Body of pancreas (tissue), 4 donors: ENCODE results near the gene SH2D4B.

ENCODE experiments used
- CTCF ChIP-seq, 7 experiments: fragments of 450-650 bp in 4 of 7; fragments of 200-600 bp in 3 of 7; sonication (generic) in 3 of 7; IDR thresholded peaks; one replicate each; pipeline ENCODE4 v1.5.1; 2016 to 2019; ENCODE audit warnings: antibody characterized with exemption in 7 of 7
- POLR2A ChIP-seq, 3 donors: fragments of 450-650 bp; IDR thresholded peaks; one replicate each; pipeline ENCODE4 v1.6.1; 2016; ENCODE audit warnings: antibody characterized with exemption in 3 of 3, mild to moderate bottlenecking in 2 of 3

- TF ChIP-seq CTCF (IDR thresholded peaks at IDR 0.05) (no peak), POLR2A (IDR thresholded peaks at IDR 0.05) (no peak)
These were observed 149.2 kb downstream of the SH2D4B start for GRCh38 chr10:80686734-80687475.
